Body of pancreas (tissue), 4 donors: ENCODE results near the gene TESMIN.

Source experiments
- POLR2A ChIP-seq, 3 donors: fragments of 450-650 bp; IDR thresholded peaks; one replicate each; pipeline ENCODE4 v1.6.1; 2016; ENCODE audit warnings: antibody characterized with exemption in 3 of 3, mild to moderate bottlenecking in 2 of 3
- TF ChIP-seq, protein P1 (sequence below), 7 experiments: fragments of 450-650 bp in 4 of 7; fragments of 200-600 bp in 3 of 7; sonication (generic) in 3 of 7; IDR thresholded peaks; one replicate each; pipeline ENCODE4 v1.5.1; 2016 to 2019; ENCODE audit warnings: antibody characterized with exemption in 7 of 7

DNA sequence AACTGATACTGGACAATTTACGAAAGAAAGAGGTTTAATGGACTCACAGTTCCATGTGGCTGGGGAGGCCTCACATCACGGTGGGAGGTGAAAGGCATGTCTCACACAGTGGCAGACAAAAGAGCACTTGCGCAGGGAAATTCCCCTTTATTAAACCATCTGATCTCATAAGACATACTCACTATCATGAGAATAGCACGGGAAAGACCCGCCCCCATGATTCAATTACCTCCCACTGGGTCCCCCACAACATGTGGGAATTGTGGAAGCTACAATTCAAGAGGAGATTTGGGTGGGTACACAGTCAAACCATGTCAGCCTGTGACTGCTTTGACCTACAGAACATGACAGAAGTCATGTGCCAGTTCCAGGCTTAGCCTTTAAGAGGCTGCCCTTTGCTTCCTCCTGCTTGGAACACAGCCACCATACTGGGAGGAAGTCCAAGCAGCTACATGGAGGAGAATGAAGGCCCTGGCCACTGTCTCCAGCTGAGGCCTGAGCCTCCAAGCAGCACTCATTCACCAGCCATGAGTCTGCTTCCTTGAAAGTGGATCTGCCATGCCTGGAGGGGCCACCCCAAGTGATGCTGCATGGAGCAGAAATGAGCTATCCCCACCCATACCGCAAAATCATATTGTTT lies 77.9 kb downstream of the TESMIN start:
- TF ChIP-seq, protein P1, sequence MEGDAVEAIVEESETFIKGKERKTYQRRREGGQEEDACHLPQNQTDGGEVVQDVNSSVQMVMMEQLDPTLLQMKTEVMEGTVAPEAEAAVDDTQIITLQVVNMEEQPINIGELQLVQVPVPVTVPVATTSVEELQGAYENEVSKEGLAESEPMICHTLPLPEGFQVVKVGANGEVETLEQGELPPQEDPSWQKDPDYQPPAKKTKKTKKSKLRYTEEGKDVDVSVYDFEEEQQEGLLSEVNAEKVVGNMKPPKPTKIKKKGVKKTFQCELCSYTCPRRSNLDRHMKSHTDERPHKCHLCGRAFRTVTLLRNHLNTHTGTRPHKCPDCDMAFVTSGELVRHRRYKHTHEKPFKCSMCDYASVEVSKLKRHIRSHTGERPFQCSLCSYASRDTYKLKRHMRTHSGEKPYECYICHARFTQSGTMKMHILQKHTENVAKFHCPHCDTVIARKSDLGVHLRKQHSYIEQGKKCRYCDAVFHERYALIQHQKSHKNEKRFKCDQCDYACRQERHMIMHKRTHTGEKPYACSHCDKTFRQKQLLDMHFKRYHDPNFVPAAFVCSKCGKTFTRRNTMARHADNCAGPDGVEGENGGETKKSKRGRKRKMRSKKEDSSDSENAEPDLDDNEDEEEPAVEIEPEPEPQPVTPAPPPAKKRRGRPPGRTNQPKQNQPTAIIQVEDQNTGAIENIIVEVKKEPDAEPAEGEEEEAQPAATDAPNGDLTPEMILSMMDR (IDR thresholded peaks at IDR 0.05): no peak
- TF ChIP-seq POLR2A (IDR thresholded peaks at IDR 0.05): no peak
